ENCODE data around the gene UCHL1. TPM values are rescaled to one million over a fixed set of nuclear protein-coding genes. Genes with fewer than 3 reads are reported as not detected.

Gene UCHL1
- not detected for total RNA-seq

- DNase-seq: no peak
Measured at GRCh38 chr4:41256740-41257256, at the start of gene UCHL1. TSS of gene UCHL1 (plus strand) at chr4:41256928. CDS start at chr4:41256977, 49 bp downstream.

GRCh38 chr4:41207291-41207831 is 49.4 kb upstream of the UCHL1 start:
- no peak for DNase-seq

- no peak for DNase-seq
Measured at GRCh38 chr4:41209187-41209586, 47.5 kb upstream of the UCHL1 start.

GRCh38 chr4:41209901-41210300 is 46.8 kb upstream of the UCHL1 start:
- no peak for DNase-seq

- DNase-seq: no peak
Measured at GRCh38 chr4:41211951-41212615, 44.6 kb upstream of the UCHL1 start.

GRCh38 chr4:41212616-41213203 is 44.0 kb upstream of the UCHL1 start:
- DNase-seq: no peak

GRCh38 chr4:41213625-41214135 is 43.0 kb upstream of the UCHL1 start:
- DNase-seq: no peak

GRCh38 chr4:41214136-41214824 is 42.4 kb upstream of the UCHL1 start, which contains the start of gene APBB2:
TSS of gene APBB2 (minus strand) at chr4:41214542. CDS start at chr4:41033254, 181,288 bp downstream.
- DNase-seq: no peak

GRCh38 chr4:41214825-41215146 is 41.9 kb upstream of the UCHL1 start:
- DNase-seq: no peak

GRCh38 chr4:41215155-41215554 is 41.6 kb upstream of the UCHL1 start:
- no peak for DNase-seq

- no peak for DNase-seq
Measured at GRCh38 chr4:41215969-41216293, 40.8 kb upstream of the UCHL1 start.

- DNase-seq: no peak
Measured at GRCh38 chr4:41216294-41217019, 40.3 kb upstream of the UCHL1 start.

- no peak for DNase-seq
Measured at GRCh38 chr4:41217020-41217333, 39.8 kb upstream of the UCHL1 start.

GRCh38 chr4:41217374-41217773 is 39.4 kb upstream of the UCHL1 start:
- DNase-seq: no peak

GRCh38 chr4:41218703-41219102 is 38.0 kb upstream of the UCHL1 start:
- DNase-seq: no peak

GRCh38 chr4:41219421-41219950 is 37.2 kb upstream of the UCHL1 start:
- DNase-seq: no peak

GRCh38 chr4:41221850-41222645 is 34.7 kb upstream of the UCHL1 start:
- no peak for DNase-seq

GRCh38 chr4:41227902-41228301 is 28.8 kb upstream of the UCHL1 start:
- no peak for DNase-seq

GRCh38 chr4:41232406-41232805 is 24.3 kb upstream of the UCHL1 start:
- no peak for DNase-seq

- no peak for DNase-seq
Measured at GRCh38 chr4:41232856-41233255, 23.9 kb upstream of the UCHL1 start.

GRCh38 chr4:41236032-41236431 is 20.7 kb upstream of the UCHL1 start:
- DNase-seq: no peak

- no peak for DNase-seq
Measured at GRCh38 chr4:41236508-41236907, 20.2 kb upstream of the UCHL1 start.

Measured in effector CD4-positive, alpha-beta T cell (primary cell).